Right atrium auricular region (tissue), 2 donors: ENCODE data around the gene POC1B. TPM values are rescaled to one million over a fixed set of nuclear protein-coding genes. Genes with fewer than 3 reads are reported as not detected.

Source experiments
- DNase-seq: peaks from one replicate; pipeline ENCODE4 v3.0.0-alpha.2; 2019; ENCODE audit warnings: low spot score
- H3K27ac ChIP-seq, 2 donors: fragments of 200-600 bp; sonication (generic); 1 replicate in 1 of 2; 2 replicates in 1 of 2; pipeline ENCODE4 v1.5.1; 2016 to 2019
- H3K27me3 ChIP-seq, 2 donors: fragments of 200-600 bp; sonication (generic); one replicate each; pipeline versions ENCODE4 v1.5.1 to v1.6.0; 2017 to 2019
- H3K36me3 ChIP-seq: fragments of 200-600 bp; sonication (generic); one replicate; pipeline ENCODE4 v1.5.1; 2016
- H3K4me1 ChIP-seq, 2 donors: fragments of 200-600 bp; sonication (generic); one replicate each; pipeline versions ENCODE4 v1.5.1 to v1.6.0; 2017 to 2019
- H3K4me3 ChIP-seq, 2 donors: fragments of 200-600 bp; sonication (generic); 1 replicate in 1 of 2; 2 replicates in 1 of 2; pipeline ENCODE4 v1.5.1; 2017 to 2019; ENCODE audit warnings: mild to moderate bottlenecking in 1 of 2, moderate library complexity in 1 of 2
- H3K9me3 ChIP-seq, 2 donors: fragments of 200-600 bp; sonication (generic); one replicate each; pipeline ENCODE4 v1.5.1; 2019
- total RNA-seq, 2 donors: library from RNA; depleted of rRNA; stranded (reverse); fragments of >200 nt; gene quantifications; one replicate each; pipeline ENCODE4 v1.1.0, GENCODE V29; 2016
- TF ChIP-seq, protein P1 (sequence below), 2 donors: fragments of 200-600 bp; sonication (generic); IDR thresholded peaks; one replicate each; pipeline ENCODE4 v1.5.1; 2019; ENCODE audit warnings: antibody characterized with exemption in 2 of 2

The POC1B gene
- total RNA-seq, 2 donors from 2014 or later: 9.8 to 10.6 TPM

DNA sequence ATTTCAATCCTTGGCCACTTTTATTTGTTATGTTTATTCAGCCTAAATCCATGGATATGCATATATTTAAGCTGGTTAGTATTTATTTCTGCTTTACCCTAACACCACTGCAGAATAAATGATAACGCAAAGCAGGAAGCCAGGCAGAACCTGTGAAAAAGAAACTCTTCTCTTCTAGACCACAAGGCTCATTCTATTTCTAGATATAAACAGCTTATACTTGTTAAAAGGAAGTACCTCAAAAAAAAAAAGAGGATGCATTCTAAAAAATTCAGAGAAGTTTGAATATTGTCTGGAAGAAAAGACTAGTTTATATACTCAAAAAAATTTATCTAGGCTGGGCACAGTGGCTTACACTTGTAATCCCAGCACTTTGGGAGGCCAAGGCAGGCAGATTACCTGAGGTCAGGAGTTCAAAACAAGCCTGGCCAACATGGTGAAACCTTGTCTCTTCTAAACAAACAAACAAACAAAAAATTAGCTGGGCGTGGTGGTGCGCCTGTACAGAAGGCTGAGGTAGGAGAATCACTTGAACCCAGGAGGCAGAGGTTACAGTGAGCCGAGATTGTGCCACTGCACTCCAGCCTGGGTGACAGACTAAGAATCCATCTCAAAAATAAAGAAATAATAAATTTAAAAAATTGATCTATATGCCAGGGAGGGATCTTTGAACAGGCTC, 57.1 kb downstream of the POC1B start:
- Histone ChIP-seq H3K4me3 (no peak overlapping the region), H3K36me3 (no peaks in the 10 kb centered on the region), H3K9me3 (no peaks in the 10 kb centered on the region), H3K27ac (no peak overlapping the region), H3K4me1 (no peaks in the 10 kb centered on the region), H3K27me3 (no peaks in the 10 kb centered on the region)
- TF ChIP-seq, protein P1, sequence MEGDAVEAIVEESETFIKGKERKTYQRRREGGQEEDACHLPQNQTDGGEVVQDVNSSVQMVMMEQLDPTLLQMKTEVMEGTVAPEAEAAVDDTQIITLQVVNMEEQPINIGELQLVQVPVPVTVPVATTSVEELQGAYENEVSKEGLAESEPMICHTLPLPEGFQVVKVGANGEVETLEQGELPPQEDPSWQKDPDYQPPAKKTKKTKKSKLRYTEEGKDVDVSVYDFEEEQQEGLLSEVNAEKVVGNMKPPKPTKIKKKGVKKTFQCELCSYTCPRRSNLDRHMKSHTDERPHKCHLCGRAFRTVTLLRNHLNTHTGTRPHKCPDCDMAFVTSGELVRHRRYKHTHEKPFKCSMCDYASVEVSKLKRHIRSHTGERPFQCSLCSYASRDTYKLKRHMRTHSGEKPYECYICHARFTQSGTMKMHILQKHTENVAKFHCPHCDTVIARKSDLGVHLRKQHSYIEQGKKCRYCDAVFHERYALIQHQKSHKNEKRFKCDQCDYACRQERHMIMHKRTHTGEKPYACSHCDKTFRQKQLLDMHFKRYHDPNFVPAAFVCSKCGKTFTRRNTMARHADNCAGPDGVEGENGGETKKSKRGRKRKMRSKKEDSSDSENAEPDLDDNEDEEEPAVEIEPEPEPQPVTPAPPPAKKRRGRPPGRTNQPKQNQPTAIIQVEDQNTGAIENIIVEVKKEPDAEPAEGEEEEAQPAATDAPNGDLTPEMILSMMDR (IDR thresholded peaks at IDR 0.05): no peak
- no peak for DNase-seq

DNA sequence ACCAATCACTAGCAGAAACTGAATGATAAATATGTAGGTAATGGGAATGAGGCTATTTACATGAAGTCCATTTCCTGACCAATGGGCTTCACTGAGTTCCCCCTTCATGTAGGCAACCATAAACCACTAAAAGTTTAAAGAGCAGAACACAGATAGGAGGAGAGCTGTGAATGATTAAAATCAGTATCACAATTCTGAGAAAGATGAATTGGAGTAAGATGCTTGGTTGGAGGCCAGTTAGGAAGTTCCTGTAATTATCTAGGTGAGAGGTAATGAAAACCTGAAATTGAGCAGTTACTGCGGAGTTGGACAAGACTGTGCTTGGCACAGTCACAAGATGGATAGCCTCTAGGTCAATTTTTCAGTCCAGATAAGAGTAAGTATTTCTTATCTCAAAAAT, 57.8 kb downstream of the POC1B start:
- no peak overlapping the region for H3K27ac ChIP-seq
- TF ChIP-seq, protein P1 (IDR thresholded peaks at IDR 0.05): no peak
- DNase-seq: no peak

DNA sequence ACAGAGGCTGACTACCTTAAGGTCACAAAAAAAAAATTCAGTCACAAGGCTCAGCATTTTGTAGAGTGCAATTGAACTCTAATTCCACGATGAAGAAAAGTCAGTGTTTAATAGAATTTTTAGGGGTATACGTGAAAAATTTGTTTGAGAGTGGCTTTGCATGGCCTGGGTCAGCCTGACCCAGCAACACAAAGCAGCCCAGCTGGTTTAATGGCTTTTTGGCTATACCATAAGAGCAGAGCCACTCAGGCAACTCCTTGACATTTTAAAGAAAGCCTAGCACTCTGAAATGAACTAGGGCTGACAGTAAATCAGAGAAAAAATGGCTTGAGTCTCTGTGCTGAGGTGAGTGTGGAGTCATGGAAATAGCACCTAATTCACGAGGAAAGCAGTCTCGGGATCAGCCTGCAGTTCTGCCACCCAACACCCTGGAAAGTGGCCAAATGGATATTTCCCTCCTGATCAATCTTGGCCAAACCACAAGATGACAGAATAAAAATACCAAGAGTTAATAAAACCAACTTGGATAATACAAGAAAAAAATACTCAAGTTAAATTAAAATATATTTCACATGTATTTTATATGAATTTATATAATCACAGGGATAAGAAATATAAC, 60.8 kb downstream of the POC1B start:
- Histone ChIP-seq H3K27me3 (no peaks in the 10 kb centered on the region), H3K4me3 (no peak overlapping the region), H3K9me3 (no peaks in the 10 kb centered on the region), H3K27ac (no peak overlapping the region), H3K36me3 (no peaks in the 10 kb centered on the region), H3K4me1 (peaks cover 0 to 7% of the 10 kb centered on the region in 2 donors)
- DNase-seq: no peak
- TF ChIP-seq, protein P1 (IDR thresholded peaks at IDR 0.05): no peak

More for the DNA sequence above, 57.8 kb downstream of the POC1B start:
- no peaks in the 10 kb centered on the region for H3K36me3 ChIP-seq
- no peaks in the 10 kb centered on the region for H3K27me3 ChIP-seq
- no peak overlapping the region for H3K4me3 ChIP-seq
- no peaks in the 10 kb centered on the region for H3K9me3 ChIP-seq
- H3K4me1 ChIP-seq: no peaks in the 10 kb centered on the region

DNA sequence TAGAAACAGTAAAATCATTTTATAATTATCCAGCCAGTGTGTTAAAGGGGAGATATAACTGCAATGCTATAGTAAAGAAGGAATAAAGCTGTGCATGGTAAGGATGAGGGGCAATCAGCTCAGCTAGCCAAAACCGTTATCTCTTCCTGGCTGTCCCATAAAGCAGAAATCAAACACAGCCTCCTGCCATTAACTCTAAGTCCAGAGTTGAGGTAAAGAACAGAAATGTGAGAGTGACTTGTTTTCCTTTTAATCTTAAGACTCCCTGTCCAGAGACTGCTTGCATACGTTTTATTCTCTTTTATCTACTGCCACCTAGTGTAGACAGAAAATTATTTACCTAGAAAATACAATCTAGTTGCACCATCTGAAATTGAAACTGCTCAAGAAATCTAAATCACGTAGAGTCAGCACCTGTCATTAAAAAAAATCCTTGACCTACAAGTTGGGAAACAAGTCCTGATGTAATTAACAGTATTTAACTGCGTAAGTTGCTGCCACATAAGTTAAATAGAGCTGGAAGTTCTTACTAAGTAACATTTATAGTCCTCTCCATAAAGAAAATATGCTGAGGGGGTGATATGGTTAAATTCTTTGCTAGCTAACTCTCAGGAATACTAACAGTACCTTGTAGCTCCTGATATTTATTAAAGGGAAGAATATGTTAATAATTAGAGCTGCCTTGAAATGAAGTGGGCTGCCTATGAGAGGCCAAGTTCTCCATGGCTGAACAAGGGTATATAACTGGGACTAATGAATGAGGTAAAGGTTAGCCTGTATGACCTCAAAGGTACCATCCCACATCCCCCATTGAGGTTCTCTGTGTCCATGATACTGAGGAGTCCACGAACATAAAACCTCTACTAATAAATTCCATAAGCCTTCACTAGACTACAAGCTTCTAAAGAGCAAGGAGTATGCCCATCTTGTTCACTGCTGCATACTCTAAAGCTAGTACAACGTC, 63.9 kb downstream of the POC1B start:
- H3K36me3 ChIP-seq: no peaks in the 10 kb centered on the region
- peaks cover 0 to 7% of the 10 kb centered on the region in 2 donors for H3K4me1 ChIP-seq
- H3K27ac ChIP-seq: peak overlapping the region in 1 of 2 donors; percentile 36
- no peaks in the 10 kb centered on the region for H3K27me3 ChIP-seq
- peak overlapping the region in 1 of 2 donors; percentile 15 for H3K4me3 ChIP-seq
- TF ChIP-seq, protein P1 (IDR thresholded peaks at IDR 0.05): peak; percentile 54 to 77
- no peak for DNase-seq
- H3K9me3 ChIP-seq: no peaks in the 10 kb centered on the region

DNA sequence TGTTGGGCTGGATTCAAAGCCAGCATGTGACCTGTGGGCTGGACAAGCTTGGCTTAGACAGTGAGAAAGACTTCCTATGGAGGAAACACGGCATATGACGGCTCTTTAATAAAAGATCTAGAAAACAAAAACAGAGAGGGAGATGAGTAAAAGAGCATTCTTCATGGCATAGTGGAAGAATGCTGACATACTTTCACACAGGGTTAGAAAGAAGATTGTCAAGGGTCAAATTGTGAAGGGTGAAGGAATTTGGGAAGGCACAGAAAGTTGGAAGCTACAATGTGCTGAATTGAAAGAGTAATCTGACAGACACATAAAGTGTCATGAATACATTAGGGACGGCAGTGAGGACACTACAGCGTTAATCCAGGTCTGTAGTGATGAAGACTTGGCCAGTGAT, 64.7 kb downstream of the POC1B start:
- no peak for DNase-seq
- TF ChIP-seq, protein P1 (IDR thresholded peaks at IDR 0.05): no peak
- no peaks in the 10 kb centered on the region for H3K9me3 ChIP-seq
- H3K27me3 ChIP-seq: no peaks in the 10 kb centered on the region
- H3K4me3 ChIP-seq: peak overlapping the region in 1 of 2 donors; percentile 15
- no peaks in the 10 kb centered on the region for H3K36me3 ChIP-seq
- H3K4me1 ChIP-seq: peaks cover 0 to 7% of the 10 kb centered on the region in 2 donors
- H3K27ac ChIP-seq: peak overlapping the region in 1 of 2 donors; percentile 36
